Activated CD4-positive, CD25-positive, alpha-beta regulatory T cell (primary cell): ENCODE data around the gene MYRF.

Experiments
- DNase-seq, 4 experiments: peaks; one replicate each; lab custom pipeline; 2025; lab: John Stamatoyannopoulos, UW

The MYRF gene

GRCh38 chr11:61817471-61818202, 65.2 kb downstream of the MYRF start:
- no peak for DNase-seq

GRCh38 chr11:61820174-61820573, 67.7 kb downstream of the MYRF start:
- DNase-seq, result no peak

- DNase-seq, result no peak
Measured at GRCh38 chr11:61826930-61827570, 74.6 kb downstream of the MYRF start.

GRCh38 chr11:61827571-61828378, 75.3 kb downstream of the MYRF start, which contains the start of gene FADS2:
Gene FADS2, plus strand, starts transcription at chr11:61828300. Its CDS starts 91 bp downstream, at chr11:61828391.
- peak in 1 of 4 experiments; percentile 15 for DNase-seq

- no peak for DNase-seq
Measured at GRCh38 chr11:61828379-61828628, 75.9 kb downstream of the MYRF start.

GRCh38 chr11:61828629-61829407, 76.4 kb downstream of the MYRF start:
- no peak for DNase-seq

GRCh38 chr11:61829806-61830205, 77.4 kb downstream of the MYRF start:
- DNase-seq, result no peak

GRCh38 chr11:61830237-61831105, 78.0 kb downstream of the MYRF start:
- DNase-seq, result no peak

GRCh38 chr11:61832207-61832606, 79.8 kb downstream of the MYRF start:
- DNase-seq, result no peak

- no peak for DNase-seq
Measured at GRCh38 chr11:61832754-61833153, 80.3 kb downstream of the MYRF start.

GRCh38 chr11:61833471-61833870, 81.0 kb downstream of the MYRF start:
- no peak for DNase-seq

- no peak for DNase-seq
Measured at GRCh38 chr11:61833926-61834277, 81.5 kb downstream of the MYRF start.

- DNase-seq, result no peak
Measured at GRCh38 chr11:61834278-61835048, 82.0 kb downstream of the MYRF start.

GRCh38 chr11:61836193-61836592, 83.8 kb downstream of the MYRF start:
- DNase-seq, result no peak

GRCh38 chr11:61837411-61838005, 85.1 kb downstream of the MYRF start:
- no peak for DNase-seq
